Measurements from ENCODE around the gene TMEM38A.
A peak's percentile ranks its signal among the peaks of the same experiment; 100 is the strongest.
"Not testable (repeated sequence)": the region's sequence is repeated elsewhere in the genome, so short reads cannot be mapped to it uniquely, and the experiment has no call there.

Gene TMEM38A

GRCh38 chr19:16638666-16639065, 22.3 kb upstream of the TMEM38A start:
- no peak for DNase-seq (ENCODE audit: low read depth in 2 of 2)

DNA sequence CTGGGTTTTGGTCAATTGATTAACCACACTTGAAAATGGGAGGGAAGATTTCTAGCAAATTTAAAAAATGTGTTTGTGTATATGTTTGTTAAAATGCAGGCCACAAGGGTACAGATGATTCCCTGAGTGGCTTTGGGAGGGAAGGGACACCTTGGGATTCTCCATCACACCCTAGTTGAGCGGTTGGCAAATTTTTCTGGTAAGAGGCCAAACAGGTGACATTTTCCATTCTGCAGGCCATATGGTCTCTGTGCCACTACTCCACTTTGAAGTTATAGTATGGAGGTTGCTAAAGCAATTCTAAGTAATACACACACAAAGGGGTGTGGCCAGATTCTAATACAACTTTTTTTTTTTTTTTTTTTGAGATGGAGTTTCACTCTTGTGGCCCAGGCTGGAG, 20.0 kb upstream of the TMEM38A start:
- no peak for DNase-seq (ENCODE audit: low read depth in 2 of 2)

DNA sequence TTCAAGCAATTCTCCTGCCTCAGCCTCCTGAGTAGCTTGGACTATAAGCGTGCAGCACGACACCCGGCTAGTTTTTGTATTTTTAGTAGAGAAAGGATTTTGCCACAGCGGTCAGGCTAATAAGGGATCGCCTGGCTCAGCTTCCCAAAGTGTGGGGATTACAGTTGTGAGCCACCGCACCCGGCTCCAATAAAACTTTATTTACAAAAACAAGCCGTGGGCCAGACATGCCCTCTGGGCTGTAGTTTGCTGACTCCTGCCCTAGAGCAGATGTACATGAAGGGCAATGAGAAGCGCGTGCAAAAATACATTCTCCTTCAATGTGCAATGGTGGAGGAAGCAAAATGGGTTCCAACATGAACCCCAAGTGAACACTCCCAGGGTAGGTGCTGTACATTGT, 19.2 kb upstream of the TMEM38A start:
- no peak for DNase-seq (ENCODE audit: low read depth in 2 of 2)

- no peak for DNase-seq (ENCODE audit: low read depth in 2 of 2)
Observed at GRCh38 chr19:16645140-16645539, 15.8 kb upstream of the TMEM38A start.

DNA sequence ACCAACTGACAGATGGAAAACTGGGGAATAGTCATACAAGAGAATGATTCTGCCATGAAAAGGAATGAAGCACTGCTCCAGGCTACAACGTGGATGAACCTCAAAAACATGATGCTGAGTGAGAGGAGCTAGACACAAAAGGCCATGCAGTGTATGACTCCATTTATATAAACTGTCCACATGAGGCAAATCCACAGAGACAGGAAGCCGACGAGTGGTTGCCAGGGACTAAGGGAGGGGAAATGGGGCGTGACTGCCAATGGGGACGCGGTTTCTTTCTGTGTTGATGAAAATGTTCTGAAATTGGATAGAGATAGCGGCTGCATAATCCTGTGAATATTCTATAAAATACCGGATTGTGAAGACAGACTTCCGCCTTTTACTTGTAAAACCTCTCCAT, 11.2 kb upstream of the TMEM38A start:
- no peak for DNase-seq (ENCODE audit: low read depth in 2 of 2)

GRCh38 chr19:16650821-16651220, 10.1 kb upstream of the TMEM38A start:
- no peak for DNase-seq (ENCODE audit: low read depth in 2 of 2)

DNA sequence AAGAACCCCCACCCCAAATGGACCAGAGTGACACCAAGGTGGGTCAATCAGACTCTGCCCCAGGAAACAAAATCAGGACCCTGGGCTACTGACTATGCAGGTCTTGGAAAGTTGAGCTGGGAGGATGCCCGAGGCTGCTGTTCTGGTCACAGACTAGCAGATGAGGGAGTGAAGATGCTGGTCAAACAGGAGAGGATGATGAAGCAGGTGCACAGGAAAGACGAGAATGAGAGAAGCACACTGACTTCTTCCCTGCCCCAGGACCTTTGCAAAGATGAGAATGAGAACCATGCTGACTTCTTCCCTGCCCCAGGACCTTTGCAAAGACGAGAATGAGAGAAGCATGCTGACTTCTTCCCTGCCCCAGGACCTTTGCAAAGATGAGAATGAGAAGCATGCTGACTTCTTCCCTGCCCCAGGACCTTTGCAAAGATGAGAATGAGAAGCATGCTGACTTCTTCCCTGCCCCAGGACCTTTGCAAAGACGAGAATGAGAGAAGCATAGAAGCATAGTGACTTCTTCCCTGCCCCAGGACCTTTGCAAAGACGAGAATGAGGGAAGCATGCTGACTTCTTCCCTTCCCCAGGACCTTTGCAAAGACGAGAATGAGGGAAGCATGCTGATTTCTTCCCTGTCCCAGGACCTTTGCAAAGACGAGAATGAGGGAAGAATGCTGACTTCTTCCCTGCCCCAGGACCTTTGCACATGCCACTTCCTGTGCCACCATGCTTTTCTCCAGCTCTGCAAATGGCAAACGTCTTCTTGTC, 9.3 kb upstream of the TMEM38A start:
- DNase-seq (ENCODE audit: low read depth in 2 of 2): not testable (repeated sequence)

GRCh38 chr19:16652854-16653253, 8.1 kb upstream of the TMEM38A start:
- no peak for DNase-seq (ENCODE audit: low read depth in 2 of 2)

GRCh38 chr19:16654140-16654539, 6.8 kb upstream of the TMEM38A start:
- DNase-seq (ENCODE audit: low read depth in 2 of 2): no peak

- no peak for DNase-seq (ENCODE audit: low read depth in 2 of 2)
Observed at GRCh38 chr19:16654627-16655026, 6.3 kb upstream of the TMEM38A start.

- no peak for DNase-seq (ENCODE audit: low read depth in 2 of 2)
Observed at GRCh38 chr19:16655727-16656126, 5.2 kb upstream of the TMEM38A start.

DNA sequence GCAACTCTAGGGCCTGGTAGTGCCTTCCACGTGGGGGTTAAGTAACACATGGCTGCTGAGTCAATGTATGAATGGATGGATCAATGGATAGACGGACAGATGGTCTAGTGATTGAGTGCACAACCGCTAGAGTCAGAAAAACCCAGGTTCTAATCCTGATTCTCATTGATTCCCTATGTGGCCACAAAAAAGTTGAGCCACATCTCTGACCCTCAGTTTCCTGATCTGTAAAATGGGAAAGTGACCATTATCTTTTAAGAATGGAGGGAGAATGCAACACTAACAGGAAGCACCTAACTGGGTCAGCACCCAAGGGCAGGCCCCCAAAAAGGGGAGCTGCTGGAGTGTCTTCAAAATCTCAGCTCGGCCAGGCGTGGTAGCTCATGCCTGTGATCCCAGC, 3.6 kb upstream of the TMEM38A start:
- DNase-seq (ENCODE audit: low read depth in 2 of 2): no peak

DNA sequence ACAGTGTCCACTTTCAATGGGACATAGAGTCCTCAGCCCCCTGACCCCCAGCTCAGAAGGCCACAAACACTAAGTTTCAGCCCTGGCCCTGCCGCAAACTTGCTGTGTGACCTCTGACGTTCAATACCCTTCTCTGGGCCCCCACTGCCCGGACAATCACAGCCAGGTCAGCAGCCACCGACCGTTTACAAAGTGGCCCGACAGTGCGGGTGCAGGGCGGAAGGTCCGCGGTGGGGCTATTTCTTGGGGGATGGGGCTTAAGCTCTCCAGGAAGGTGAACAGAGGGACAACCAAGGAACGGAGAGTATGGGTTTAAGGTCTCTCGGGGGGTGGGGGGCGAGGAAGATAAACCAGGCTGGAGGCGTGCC, 1.5 kb upstream of the TMEM38A start:
- no peak for DNase-seq (ENCODE audit: low read depth in 2 of 2)

GRCh38 chr19:16659832-16660708, 869 bp upstream of the TMEM38A start, which contains the start of gene SMIM7:
Gene SMIM7 (minus strand): TSS chr19:16660144. CDS start chr19:16660110, 34 bp downstream.
- DNase-seq (ENCODE audit: low read depth in 2 of 2): peak; percentile 98

- no peak for DNase-seq (ENCODE audit: low read depth in 2 of 2)
Observed at GRCh38 chr19:16661480-16662034, 618 bp downstream of the TMEM38A start.

DNA sequence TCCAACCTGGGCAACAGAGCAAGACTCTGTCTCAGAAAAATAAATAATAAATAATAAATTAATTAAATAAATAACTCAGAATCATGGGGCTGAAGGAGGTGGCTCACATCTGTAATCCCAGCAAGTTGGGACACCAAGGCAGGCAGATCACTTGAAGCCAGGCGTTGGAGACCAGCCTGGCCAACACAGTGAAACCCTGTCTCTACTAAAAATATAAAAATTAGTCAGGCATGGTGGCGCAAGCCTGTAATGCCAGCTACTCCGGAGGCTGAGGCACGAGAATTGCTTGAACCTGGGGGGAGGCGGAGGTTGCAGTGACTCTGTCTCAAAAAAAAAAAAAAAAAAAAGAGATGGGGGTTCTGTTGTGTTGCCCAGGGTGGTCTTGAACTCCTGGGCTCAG, 7.2 kb downstream of the TMEM38A start:
- DNase-seq (ENCODE audit: low read depth in 2 of 2): no peak

- not testable (repeated sequence) for DNase-seq (ENCODE audit: low read depth in 2 of 2)
Observed at GRCh38 chr19:16668702-16669101, 7.8 kb downstream of the TMEM38A start.

DNA sequence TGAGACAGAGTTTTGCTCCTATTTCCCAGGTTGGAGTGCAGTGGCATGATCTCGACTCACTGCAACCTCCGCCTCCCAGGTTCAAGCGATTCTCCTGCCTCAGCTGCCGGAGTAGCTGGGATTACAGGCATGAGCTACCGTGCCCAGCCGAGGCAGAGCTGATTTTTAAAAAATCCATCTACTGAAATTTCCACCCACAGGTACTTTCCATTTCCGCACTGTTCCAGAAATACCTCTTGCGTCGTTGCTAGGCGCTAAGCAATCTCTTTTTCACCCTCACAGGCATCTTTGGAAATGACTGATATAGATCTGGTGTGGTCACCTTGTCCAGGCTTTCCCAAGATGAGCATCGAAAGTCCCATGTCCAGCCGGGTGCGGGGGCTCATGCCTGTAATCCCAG, 9.4 kb downstream of the TMEM38A start:
- no peak for DNase-seq (ENCODE audit: low read depth in 2 of 2)

DNA sequence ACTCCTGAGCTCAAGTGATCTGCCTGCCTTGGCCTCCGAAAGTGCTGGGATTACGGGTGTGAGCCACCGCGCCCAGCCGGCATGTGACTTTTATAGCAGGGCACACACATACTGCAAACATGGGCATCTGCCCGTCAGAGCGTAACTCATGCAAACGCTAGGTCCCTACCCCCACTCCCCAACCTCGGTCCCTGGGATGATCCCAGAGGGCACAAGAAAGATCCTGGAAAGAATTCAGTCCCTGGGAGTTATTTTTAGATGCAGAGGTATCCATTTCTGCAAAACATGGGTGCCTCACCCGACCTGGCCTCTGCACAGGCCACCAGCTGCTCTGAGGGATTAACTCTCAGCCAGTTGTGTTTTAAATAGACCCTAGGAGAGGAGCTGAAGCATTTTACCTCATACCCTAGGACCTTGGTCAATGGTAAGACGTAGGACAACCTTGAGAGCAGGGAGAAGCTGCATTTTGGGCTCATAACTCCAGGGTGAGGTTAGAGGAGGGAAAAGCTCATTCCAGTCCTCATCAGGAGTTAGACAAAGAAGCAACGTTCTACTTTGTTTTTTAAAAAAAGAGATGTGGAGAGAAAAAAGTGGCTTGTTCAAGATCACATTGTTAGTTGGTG, 10.8 kb downstream of the TMEM38A start:
- DNase-seq (ENCODE audit: low read depth in 2 of 2): no peak

GRCh38 chr19:16673231-16673630, 12.3 kb downstream of the TMEM38A start:
- no peak for DNase-seq (ENCODE audit: low read depth in 2 of 2)

DNA sequence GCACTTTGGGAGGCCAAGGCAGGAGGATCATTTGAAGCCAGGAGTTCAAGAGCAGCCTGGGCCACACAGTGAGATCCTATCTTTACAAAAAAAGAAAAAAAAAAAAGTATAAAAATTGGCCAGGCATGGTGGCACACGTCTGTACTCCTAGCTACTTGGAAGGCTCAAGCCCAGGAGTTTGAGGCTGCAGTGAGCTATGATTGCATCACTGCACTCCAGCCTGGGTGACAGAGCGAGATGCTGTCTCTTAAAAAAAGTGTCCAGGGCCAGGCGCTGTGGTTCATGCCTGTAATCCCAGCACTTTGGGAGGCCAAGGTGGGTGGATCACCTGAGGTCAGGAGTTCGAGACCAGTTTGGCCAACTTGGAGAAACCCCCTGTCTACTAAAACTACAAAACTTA, 12.9 kb downstream of the TMEM38A start:
- DNase-seq (ENCODE audit: low read depth in 2 of 2): not testable (repeated sequence)

- DNase-seq (ENCODE audit: low read depth in 2 of 2): no peak
Observed at GRCh38 chr19:16676101-16676798, 15.3 kb downstream of the TMEM38A start.
